Testis (tissue), 2 donors: ENCODE data around the gene IL1RAP.

ENCODE experiments used
- POLR2A ChIP-seq: fragments of 450-650 bp; IDR thresholded peaks from one replicate; pipeline ENCODE4 v1.6.1; 2017; ENCODE audit warnings: antibody characterized with exemption, mild to moderate bottlenecking, moderate library complexity
- TF ChIP-seq, protein P1 (sequence below), 3 experiments: fragments of 450-650 bp in 2 of 3; fragments of 200-600 bp in 1 of 3; sonication (generic) in 1 of 3; IDR thresholded peaks; one replicate each; pipeline ENCODE4 v1.5.1; 2016 to 2019; ENCODE audit warnings: antibody characterized with exemption in 3 of 3, mild to moderate bottlenecking in 2 of 3, moderate library complexity in 1 of 3

DNA sequence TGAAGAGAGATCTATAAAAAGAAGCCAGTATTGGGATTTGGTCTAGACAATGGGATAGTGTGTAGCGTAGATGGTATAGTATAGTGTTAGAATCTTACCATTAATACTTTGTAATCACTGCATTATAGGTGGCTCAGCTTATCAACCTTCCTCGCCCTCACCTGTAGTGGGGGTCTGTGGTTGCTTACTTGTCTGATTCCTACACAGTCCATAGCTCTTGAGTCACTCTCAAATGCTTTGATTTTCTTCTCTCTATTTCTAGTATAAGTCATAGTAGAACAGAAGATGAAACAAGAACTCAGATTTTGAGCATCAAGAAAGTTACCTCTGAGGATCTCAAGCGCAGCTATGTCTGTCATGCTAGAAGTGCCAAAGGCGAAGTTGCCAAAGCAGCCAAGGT lies 115.2 kb downstream of the IL1RAP start:
- TF ChIP-seq POLR2A = no peak
- TF ChIP-seq, protein P1, sequence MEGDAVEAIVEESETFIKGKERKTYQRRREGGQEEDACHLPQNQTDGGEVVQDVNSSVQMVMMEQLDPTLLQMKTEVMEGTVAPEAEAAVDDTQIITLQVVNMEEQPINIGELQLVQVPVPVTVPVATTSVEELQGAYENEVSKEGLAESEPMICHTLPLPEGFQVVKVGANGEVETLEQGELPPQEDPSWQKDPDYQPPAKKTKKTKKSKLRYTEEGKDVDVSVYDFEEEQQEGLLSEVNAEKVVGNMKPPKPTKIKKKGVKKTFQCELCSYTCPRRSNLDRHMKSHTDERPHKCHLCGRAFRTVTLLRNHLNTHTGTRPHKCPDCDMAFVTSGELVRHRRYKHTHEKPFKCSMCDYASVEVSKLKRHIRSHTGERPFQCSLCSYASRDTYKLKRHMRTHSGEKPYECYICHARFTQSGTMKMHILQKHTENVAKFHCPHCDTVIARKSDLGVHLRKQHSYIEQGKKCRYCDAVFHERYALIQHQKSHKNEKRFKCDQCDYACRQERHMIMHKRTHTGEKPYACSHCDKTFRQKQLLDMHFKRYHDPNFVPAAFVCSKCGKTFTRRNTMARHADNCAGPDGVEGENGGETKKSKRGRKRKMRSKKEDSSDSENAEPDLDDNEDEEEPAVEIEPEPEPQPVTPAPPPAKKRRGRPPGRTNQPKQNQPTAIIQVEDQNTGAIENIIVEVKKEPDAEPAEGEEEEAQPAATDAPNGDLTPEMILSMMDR (IDR thresholded peaks at IDR 0.05) = no peak
